ENCODE data around the gene PDE11A. TPM values are rescaled to one million over a fixed set of nuclear protein-coding genes. Genes with fewer than 3 reads are reported as not detected.
A peak's percentile ranks its signal among the peaks of the same experiment; 100 is the strongest.

The PDE11A gene
- total RNA-seq, 1 experiment from 2014 or later: 0.13 TPM

GRCh38 chr2:177906041-177906718, 166.4 kb downstream of the PDE11A start:
- H4K8ac ChIP-seq (replicated peaks; ENCODE audit: insufficient read length, low read depth, low read length): no peak overlapping the region
- no peaks in the 10 kb centered on the region for H4K20me1 ChIP-seq (ENCODE audit: control insufficient read depth, insufficient read depth, insufficient read length)
- no peak overlapping the region for H2BK5ac ChIP-seq (ENCODE audit: insufficient read length, low read length)
- no peaks in the 10 kb centered on the region for H3K27me3 ChIP-seq (ENCODE audit: insufficient read depth, low read length)
- no peak overlapping the region for H2BK20ac ChIP-seq (ENCODE audit: low read depth, low read length, poor library complexity, severe bottlenecking)
- H3K79me2 ChIP-seq (ENCODE audit: insufficient read depth, low read length): no peaks in the 10 kb centered on the region
- H2BK12ac ChIP-seq (ENCODE audit: insufficient read length, low read depth, low read length): no peak overlapping the region
- no peak overlapping the region for H3K56ac ChIP-seq (ENCODE audit: insufficient read length, low read depth, low read length)
- H4K5ac ChIP-seq (ENCODE audit: insufficient read length, low read depth, low read length): no peak overlapping the region
- no peaks in the 10 kb centered on the region for H3K27me3 Mint-ChIP-seq (ENCODE audit: low read depth)
- no peak overlapping the region for H2BK15ac ChIP-seq (ENCODE audit: low read depth, low read length)
- no peak overlapping the region for H3K23ac ChIP-seq (ENCODE audit: insufficient read length, low read depth, low read length)
- H3K4me1 ChIP-seq (ENCODE audit: insufficient read depth, low read length): 0 out of 2 replicates have a peak, but pooled peaks cover 2% of the 10 kb centered on the region
- H3K36me3 Mint-ChIP-seq (ENCODE audit: insufficient read depth in 1 of 3, low read depth in 3 of 3): no peaks in the 10 kb centered on the region
- H3K4ac ChIP-seq (ENCODE audit: low read depth, low read length): no peak overlapping the region
- DNase-seq: peak; percentile 89
- no peak overlapping the region for H2AK5ac ChIP-seq (ENCODE audit: insufficient read length, low read length)
- no peaks in the 10 kb centered on the region for H3K9me3 ChIP-seq (ENCODE audit: control insufficient read depth, low read depth, low read length)
- H3K23me2 ChIP-seq (ENCODE audit: insufficient read length, low read depth, low read length, poor library complexity, severe bottlenecking): no peaks in the 10 kb centered on the region
- no peak overlapping the region for H3K4me3 Mint-ChIP-seq
- no peak overlapping the region for H3T11ph ChIP-seq (ENCODE audit: low read length)
- no peak overlapping the region for H3K14ac ChIP-seq (ENCODE audit: insufficient read depth, low read length)
- H2AFZ ChIP-seq (ENCODE audit: low read length): no peak overlapping the region
- no peaks in the 10 kb centered on the region for H3K79me1 ChIP-seq (ENCODE audit: insufficient read depth, low read depth, low read length, poor library complexity, severe bottlenecking)
- H3K9me3 Mint-ChIP-seq: no peaks in the 10 kb centered on the region
- WGBS (ENCODE audit: extremely low coverage, insufficient read length, low lambda C conversion rate): no CpG with 5 or more reads among the region's 12 CpGs
- no peak overlapping the region for H2BK120ac ChIP-seq (ENCODE audit: low read depth, low read length, poor library complexity, severe bottlenecking)
- no peak overlapping the region for H4K91ac ChIP-seq (ENCODE audit: insufficient read length, low read depth, low read length)
- H3K4me2 ChIP-seq (ENCODE audit: insufficient read depth, insufficient read length, low read length): no peak overlapping the region
- H3K27ac Mint-ChIP-seq: no peak overlapping the region
- TF ChIP-seq, protein P1, sequence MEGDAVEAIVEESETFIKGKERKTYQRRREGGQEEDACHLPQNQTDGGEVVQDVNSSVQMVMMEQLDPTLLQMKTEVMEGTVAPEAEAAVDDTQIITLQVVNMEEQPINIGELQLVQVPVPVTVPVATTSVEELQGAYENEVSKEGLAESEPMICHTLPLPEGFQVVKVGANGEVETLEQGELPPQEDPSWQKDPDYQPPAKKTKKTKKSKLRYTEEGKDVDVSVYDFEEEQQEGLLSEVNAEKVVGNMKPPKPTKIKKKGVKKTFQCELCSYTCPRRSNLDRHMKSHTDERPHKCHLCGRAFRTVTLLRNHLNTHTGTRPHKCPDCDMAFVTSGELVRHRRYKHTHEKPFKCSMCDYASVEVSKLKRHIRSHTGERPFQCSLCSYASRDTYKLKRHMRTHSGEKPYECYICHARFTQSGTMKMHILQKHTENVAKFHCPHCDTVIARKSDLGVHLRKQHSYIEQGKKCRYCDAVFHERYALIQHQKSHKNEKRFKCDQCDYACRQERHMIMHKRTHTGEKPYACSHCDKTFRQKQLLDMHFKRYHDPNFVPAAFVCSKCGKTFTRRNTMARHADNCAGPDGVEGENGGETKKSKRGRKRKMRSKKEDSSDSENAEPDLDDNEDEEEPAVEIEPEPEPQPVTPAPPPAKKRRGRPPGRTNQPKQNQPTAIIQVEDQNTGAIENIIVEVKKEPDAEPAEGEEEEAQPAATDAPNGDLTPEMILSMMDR (conservative IDR thresholded peaks at IDR 0.05): peak; percentile 94
- no peak overlapping the region for H3K18ac ChIP-seq (ENCODE audit: insufficient read length, low read depth, low read length)
- H3K9ac ChIP-seq (ENCODE audit: extremely low read depth, insufficient read length, low read length): no peak overlapping the region
- H3K27ac ChIP-seq (ENCODE audit: insufficient read length, low read depth, low read length): no peak overlapping the region
- peaks cover 10% of the 10 kb centered on the region in 2 experiments for H3K4me1 Mint-ChIP-seq
